ENCODE data around the gene CPSF4L. TPM values are rescaled to one million over a fixed set of nuclear protein-coding genes. Genes with fewer than 3 reads are reported as not detected.

CPSF4L gene
- total RNA-seq, 1 donor from 2014 or later = not detected

DNA sequence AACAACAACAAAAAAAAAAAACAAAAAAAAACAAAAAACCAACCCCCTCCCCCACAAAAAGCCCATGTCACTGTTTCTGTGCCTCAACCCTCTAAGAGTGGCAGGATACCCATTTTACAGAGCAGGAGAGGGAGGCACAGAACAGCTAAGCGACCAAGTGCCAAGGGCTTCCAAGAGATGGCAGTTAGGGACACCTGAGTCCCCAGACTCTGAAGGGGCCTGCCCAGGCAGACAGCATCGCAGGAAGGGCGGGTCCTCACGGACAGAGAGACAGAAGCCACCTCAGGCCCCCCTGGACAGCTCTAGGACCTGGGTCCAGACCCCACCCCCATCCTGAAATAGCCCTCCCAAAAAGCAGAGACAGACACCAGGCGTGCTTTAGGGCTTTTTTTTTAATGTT, 21.6 kb upstream of the CPSF4L start:
- Histone ChIP-seq H3K4me2 (peak overlapping the region; percentile 50), H3K79me2 (ENCODE audit: low read depth) (peaks cover 5% of the 10 kb centered on the region)

DNA sequence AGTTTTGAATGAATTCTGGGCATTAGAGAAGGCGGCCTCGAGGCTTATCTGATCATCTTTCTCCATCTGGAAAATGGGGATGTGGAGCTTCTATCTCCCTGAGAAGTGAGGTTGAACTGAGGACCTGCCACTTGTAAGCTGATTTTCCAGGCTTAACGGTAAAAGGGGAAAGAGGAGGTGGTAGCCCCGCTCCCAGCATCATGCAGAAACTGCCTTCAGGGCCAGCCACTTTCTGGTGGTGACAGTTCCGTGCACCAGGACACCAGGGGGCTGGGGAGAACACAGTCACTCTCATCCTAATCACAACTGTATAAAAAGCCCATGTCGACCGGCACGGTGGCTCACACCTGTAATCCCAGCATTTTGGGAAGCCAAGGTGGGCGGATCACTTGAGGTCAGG, 20.9 kb upstream of the CPSF4L start:
- peaks cover 3% of the 10 kb centered on the region for H3K27me3 Mint-ChIP-seq (ENCODE audit: insufficient read depth, low read depth)
- Histone ChIP-seq H3F3A (ENCODE audit: low read depth) (peaks cover 12% of the 10 kb centered on the region), H3K9me3 (ENCODE audit: low read depth) (no peaks in the 10 kb centered on the region), H3K36me3 (no peaks in the 10 kb centered on the region), H3K79me2 (ENCODE audit: low read depth) (peaks cover 5% of the 10 kb centered on the region), H3K27me3 (no peaks in the 10 kb centered on the region), H2AFZ (replicated peaks) (no peak overlapping the region), H3K27ac (no peak overlapping the region), H3K9ac (no peak overlapping the region), H3K4me3 (no peak overlapping the region), H3K4me1 (peaks cover 31% of the 10 kb centered on the region), H3K4me2 (no peak overlapping the region), H4K20me1 (ENCODE audit: low read depth) (peaks cover 45% of the 10 kb centered on the region)
- H3K4me3 Mint-ChIP-seq = no peak overlapping the region
- no peak overlapping the region for H3K27ac Mint-ChIP-seq
- H3K9me3 Mint-ChIP-seq = no peaks in the 10 kb centered on the region
- H3K4me1 Mint-ChIP-seq = peaks cover 54% of the 10 kb centered on the region
- TF ChIP-seq, protein P1, sequence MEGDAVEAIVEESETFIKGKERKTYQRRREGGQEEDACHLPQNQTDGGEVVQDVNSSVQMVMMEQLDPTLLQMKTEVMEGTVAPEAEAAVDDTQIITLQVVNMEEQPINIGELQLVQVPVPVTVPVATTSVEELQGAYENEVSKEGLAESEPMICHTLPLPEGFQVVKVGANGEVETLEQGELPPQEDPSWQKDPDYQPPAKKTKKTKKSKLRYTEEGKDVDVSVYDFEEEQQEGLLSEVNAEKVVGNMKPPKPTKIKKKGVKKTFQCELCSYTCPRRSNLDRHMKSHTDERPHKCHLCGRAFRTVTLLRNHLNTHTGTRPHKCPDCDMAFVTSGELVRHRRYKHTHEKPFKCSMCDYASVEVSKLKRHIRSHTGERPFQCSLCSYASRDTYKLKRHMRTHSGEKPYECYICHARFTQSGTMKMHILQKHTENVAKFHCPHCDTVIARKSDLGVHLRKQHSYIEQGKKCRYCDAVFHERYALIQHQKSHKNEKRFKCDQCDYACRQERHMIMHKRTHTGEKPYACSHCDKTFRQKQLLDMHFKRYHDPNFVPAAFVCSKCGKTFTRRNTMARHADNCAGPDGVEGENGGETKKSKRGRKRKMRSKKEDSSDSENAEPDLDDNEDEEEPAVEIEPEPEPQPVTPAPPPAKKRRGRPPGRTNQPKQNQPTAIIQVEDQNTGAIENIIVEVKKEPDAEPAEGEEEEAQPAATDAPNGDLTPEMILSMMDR (IDR thresholded peaks at IDR 0.05) = no peak
- TF ChIP-seq EZH2phosphoT487 (IDR thresholded peaks at IDR 0.05) (no peak), EZH2 (IDR thresholded peaks at IDR 0.05) (no peak)
- H3K36me3 Mint-ChIP-seq = peaks cover 7% of the 10 kb centered on the region
- DNase-seq (ENCODE audit: low spot score) = no peak

More for the DNA sequence above, 21.6 kb upstream of the CPSF4L start:
- H3K4me1 ChIP-seq = peaks cover 31% of the 10 kb centered on the region
- Mint-ChIP-seq H3K4me3 (no peak overlapping the region), H3K27me3 (ENCODE audit: insufficient read depth, low read depth) (peaks cover 3% of the 10 kb centered on the region), H3K9me3 (no peaks in the 10 kb centered on the region), H3K36me3 (peaks cover 7% of the 10 kb centered on the region), H3K4me1 (peaks cover 56% of the 10 kb centered on the region), H3K27ac (peak overlapping the region; percentile 94)
- H4K20me1 ChIP-seq (ENCODE audit: low read depth) = peaks cover 51% of the 10 kb centered on the region
- DNase-seq (ENCODE audit: low spot score) = no peak
- H3K9ac ChIP-seq = no peak overlapping the region
- H2AFZ ChIP-seq (replicated peaks) = no peak overlapping the region
- H3K4me3 ChIP-seq = no peak overlapping the region
- H3K27ac ChIP-seq = no peak overlapping the region
- TF ChIP-seq, protein P1 (IDR thresholded peaks at IDR 0.05) = no peak
- TF ChIP-seq EZH2phosphoT487 (IDR thresholded peaks at IDR 0.05) = no peak
- TF ChIP-seq EZH2 (IDR thresholded peaks at IDR 0.05) = no peak
- H3K27me3 ChIP-seq = no peaks in the 10 kb centered on the region
- peaks cover 12% of the 10 kb centered on the region for H3F3A ChIP-seq (ENCODE audit: low read depth)
- H3K9me3 ChIP-seq (ENCODE audit: low read depth) = no peaks in the 10 kb centered on the region
- no peaks in the 10 kb centered on the region for H3K36me3 ChIP-seq

DNA sequence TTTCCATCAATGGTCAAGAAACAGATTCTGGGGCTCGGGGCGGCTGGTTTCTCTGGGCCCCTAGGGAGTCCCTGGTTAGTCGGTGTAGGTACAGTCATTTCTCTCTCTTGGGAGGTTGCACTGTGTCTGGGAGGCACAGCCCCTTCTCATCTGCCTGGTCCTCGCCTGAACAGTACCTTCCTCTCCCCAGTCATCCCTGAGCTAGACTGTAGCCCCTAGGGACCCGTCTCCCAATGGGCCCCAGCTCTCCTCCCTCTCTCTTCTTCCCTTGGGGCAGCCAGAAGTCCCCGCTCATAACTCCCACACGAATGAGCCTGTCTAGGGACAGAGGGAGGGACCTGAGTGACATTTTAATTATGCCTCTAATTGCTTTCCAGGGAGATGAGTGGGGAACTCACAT, 20.2 kb upstream of the CPSF4L start:
- peaks cover 12% of the 10 kb centered on the region for H3F3A ChIP-seq (ENCODE audit: low read depth)
- no peak overlapping the region for H3K27ac ChIP-seq
- no peak overlapping the region for H2AFZ ChIP-seq (replicated peaks)
- peaks cover 7% of the 10 kb centered on the region for H3K36me3 Mint-ChIP-seq
- H4K20me1 ChIP-seq (ENCODE audit: low read depth) = peaks cover 38% of the 10 kb centered on the region
- no peaks in the 10 kb centered on the region for H3K27me3 ChIP-seq
- H3K4me1 Mint-ChIP-seq = peaks cover 48% of the 10 kb centered on the region
- H3K4me2 ChIP-seq = no peak overlapping the region
- no peak overlapping the region for H3K4me3 ChIP-seq
- peaks cover 5% of the 10 kb centered on the region for H3K79me2 ChIP-seq (ENCODE audit: low read depth)
- DNase-seq (ENCODE audit: low spot score) = no peak
- no peak overlapping the region for H3K4me3 Mint-ChIP-seq
- TF ChIP-seq, protein P1 (IDR thresholded peaks at IDR 0.05) = no peak
- TF ChIP-seq EZH2 (IDR thresholded peaks at IDR 0.05) (no peak), EZH2phosphoT487 (IDR thresholded peaks at IDR 0.05) (no peak)
- peaks cover 27% of the 10 kb centered on the region for H3K4me1 ChIP-seq
- no peaks in the 10 kb centered on the region for H3K36me3 ChIP-seq
- no peak overlapping the region for H3K9ac ChIP-seq
- H3K9me3 ChIP-seq (ENCODE audit: low read depth) = no peaks in the 10 kb centered on the region
- H3K27ac Mint-ChIP-seq = no peak overlapping the region
- no peaks in the 10 kb centered on the region for H3K9me3 Mint-ChIP-seq
- H3K27me3 Mint-ChIP-seq (ENCODE audit: insufficient read depth, low read depth) = peaks cover 3% of the 10 kb centered on the region

All from neural progenitor cell (in vitro differentiated cells).